OCI-LY3 (cell line): ENCODE data around the gene SSX2IP.
"Not testable (repeated sequence)": the region's sequence is repeated elsewhere in the genome, so short reads cannot be mapped to it uniquely, and the experiment has no call there.

ENCODE experiments used
- H2AFZ ChIP-seq: fragments of 200-600, 300-600 bp; shearing (Covaris generic); 2 replicates; pipeline ENCODE4 v1.6.0; 2014; ENCODE audit warnings: antibody characterized with exemption, low read depth, low read length
- H3K27ac ChIP-seq: fragments of 200-600, 300-600 bp; sonication (generic); 2 replicates; pipeline ENCODE4 v1.5.1; 2014; ENCODE audit warnings: mild to moderate bottlenecking, low read length, moderate library complexity, mixed read lengths
- H3K27me3 ChIP-seq: fragments of 200-600, 300-600 bp; sonication (generic); 2 replicates; pipeline ENCODE4 v1.6.1; 2014; ENCODE audit warnings: low read depth, low read length, mixed read lengths
- H3K36me3 ChIP-seq: fragments of 200-600, 300-600 bp; sonication (generic); replicated peaks from 2 replicates; pipeline ENCODE3; 2014; ENCODE audit warnings: low read depth, low read length, mixed read lengths
- H3K4me1 ChIP-seq: fragments of 300-600, 200-600 bp; sonication (generic); 2 replicates; pipeline ENCODE4 v1.6.1; 2014; ENCODE audit warnings: low read length, mixed read lengths
- H3K4me2 ChIP-seq: fragments of 200-600, 300-600 bp; sonication (generic); 2 replicates; pipeline ENCODE4 v1.6.1; 2014; ENCODE audit warnings: low read length, mixed read lengths
- H3K4me3 ChIP-seq: fragments of 300-600, 200-600 bp; sonication (generic); 2 replicates; pipeline ENCODE4 v1.5.1; 2014; ENCODE audit warnings: antibody characterized with exemption, mild to moderate bottlenecking, low read length, moderate library complexity
- H3K79me2 ChIP-seq: fragments of 300-600, 200-600 bp; shearing (Covaris generic); 2 replicates; pipeline ENCODE4 v1.6.1; 2014; ENCODE audit warnings: mild to moderate bottlenecking, low read length, mixed read lengths
- H3K9ac ChIP-seq: fragments of 300-600, 200-600 bp; shearing (Covaris generic); 2 replicates; pipeline ENCODE4 v1.6.0; 2014; ENCODE audit warnings: mild to moderate bottlenecking, low read length, moderate library complexity
- H3K9me3 ChIP-seq: fragments of 200-600, 300-600 bp; shearing (Covaris generic); 2 replicates; pipeline ENCODE4 v1.6.1; 2014; ENCODE audit warnings: low read length, mixed read lengths; ENCODE audit not compliant: insufficient read depth
- H4K20me1 ChIP-seq: fragments of 200-600, 300-600 bp; sonication (generic); 2 replicates; pipeline ENCODE4 v1.6.1; 2016; ENCODE audit warnings: low read length, mixed read lengths; ENCODE audit not compliant: insufficient read depth
- EZH2phosphoT487 ChIP-seq: fragments of 200-600 bp; shearing (Covaris generic); IDR thresholded peaks from 2 replicates; pipeline ENCODE4 v1.6.1; 2018; ENCODE audit warnings: antibody characterized with exemption, mixed run types, low read depth
- TF ChIP-seq, protein P1 (sequence below): fragments of 200-600, 300-600 bp; sonication (generic); IDR thresholded peaks from 2 replicates; pipeline ENCODE4 v1.5.1; 2014; ENCODE audit warnings: antibody characterized with exemption, low read length, low read depth

Gene SSX2IP

DNA sequence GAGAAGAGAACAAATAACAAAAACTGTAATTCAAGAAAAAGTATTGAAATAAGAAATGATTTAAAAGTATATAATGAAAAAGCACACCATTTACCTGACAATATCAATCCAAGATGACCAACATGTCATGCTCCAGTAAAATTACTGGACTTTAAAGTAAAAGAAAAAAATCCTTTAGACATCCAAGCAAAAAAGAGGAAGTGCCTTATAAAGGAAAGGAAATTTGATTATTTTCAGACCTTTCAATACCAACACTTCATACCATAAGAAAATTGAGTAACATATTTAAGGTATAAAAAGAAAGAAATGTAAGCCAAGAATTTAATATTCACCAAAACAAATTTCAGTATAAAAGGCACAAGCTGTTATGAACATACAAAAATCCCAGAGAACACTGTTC lies 46.2 kb upstream of the SSX2IP start:
- Histone ChIP-seq H2AFZ (no peak overlapping the region), H3K9me3 (no peaks in the 10 kb centered on the region), H3K27me3 (no peaks in the 10 kb centered on the region), H3K79me2 (no peaks in the 10 kb centered on the region), H3K4me2 (no peak overlapping the region), H3K4me1 (no peaks in the 10 kb centered on the region), H4K20me1 (no peaks in the 10 kb centered on the region), H3K4me3 (no peak overlapping the region), H3K9ac (no peak overlapping the region), H3K36me3 (no peaks in the 10 kb centered on the region), H3K27ac (no peak overlapping the region)
- TF ChIP-seq, protein P1, sequence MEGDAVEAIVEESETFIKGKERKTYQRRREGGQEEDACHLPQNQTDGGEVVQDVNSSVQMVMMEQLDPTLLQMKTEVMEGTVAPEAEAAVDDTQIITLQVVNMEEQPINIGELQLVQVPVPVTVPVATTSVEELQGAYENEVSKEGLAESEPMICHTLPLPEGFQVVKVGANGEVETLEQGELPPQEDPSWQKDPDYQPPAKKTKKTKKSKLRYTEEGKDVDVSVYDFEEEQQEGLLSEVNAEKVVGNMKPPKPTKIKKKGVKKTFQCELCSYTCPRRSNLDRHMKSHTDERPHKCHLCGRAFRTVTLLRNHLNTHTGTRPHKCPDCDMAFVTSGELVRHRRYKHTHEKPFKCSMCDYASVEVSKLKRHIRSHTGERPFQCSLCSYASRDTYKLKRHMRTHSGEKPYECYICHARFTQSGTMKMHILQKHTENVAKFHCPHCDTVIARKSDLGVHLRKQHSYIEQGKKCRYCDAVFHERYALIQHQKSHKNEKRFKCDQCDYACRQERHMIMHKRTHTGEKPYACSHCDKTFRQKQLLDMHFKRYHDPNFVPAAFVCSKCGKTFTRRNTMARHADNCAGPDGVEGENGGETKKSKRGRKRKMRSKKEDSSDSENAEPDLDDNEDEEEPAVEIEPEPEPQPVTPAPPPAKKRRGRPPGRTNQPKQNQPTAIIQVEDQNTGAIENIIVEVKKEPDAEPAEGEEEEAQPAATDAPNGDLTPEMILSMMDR: no peak
- TF ChIP-seq EZH2phosphoT487: no peak

DNA sequence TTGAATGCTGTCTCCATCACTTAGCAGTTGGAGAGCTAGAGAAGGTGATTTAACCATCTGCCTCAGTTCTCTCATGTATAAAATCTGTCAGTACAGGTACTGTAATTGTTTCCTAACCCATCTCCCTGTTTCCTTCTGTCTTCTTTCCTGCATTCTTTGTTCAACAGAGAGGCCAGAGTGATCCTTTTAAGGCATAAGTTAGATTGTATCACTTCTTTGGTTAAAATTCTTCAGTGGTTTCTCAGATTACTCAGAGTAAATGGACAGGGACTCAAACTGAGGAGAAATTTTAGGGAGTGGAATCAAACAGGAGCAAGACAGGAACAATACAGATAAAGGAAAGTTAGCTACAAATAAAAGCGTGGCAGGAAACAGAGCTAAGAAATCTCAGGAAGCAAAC lies 45.2 kb upstream of the SSX2IP start:
- Histone ChIP-seq H3K4me1 (no peaks in the 10 kb centered on the region), H3K79me2 (no peaks in the 10 kb centered on the region), H2AFZ (no peak overlapping the region), H3K36me3 (no peaks in the 10 kb centered on the region), H3K9me3 (no peaks in the 10 kb centered on the region), H3K27me3 (no peaks in the 10 kb centered on the region), H4K20me1 (no peaks in the 10 kb centered on the region), H3K27ac (no peak overlapping the region), H3K4me3 (no peak overlapping the region), H3K9ac (no peak overlapping the region), H3K4me2 (no peak overlapping the region)
- TF ChIP-seq EZH2phosphoT487: no peak
- TF ChIP-seq, protein P1: no peak

DNA sequence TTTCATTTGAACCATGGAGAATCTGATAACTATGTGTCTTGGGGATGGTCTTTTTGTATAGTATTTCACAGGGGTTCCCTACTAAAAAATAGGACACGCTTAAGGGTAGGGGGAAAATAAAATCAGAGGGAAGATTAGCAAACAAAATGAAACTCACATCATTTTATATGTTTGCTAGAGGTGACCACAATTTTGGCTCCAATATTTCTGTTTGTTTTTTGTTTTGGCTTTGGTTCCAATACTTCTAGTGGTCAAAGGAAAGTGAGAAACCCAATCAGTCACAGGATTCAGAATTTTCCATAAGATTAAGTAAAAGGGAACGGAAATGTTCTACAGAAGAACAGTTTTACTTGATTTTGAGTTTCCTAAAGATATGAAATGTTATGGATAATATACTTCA lies 42.3 kb upstream of the SSX2IP start:
- Histone ChIP-seq H3K4me3 (no peak overlapping the region), H4K20me1 (no peaks in the 10 kb centered on the region), H2AFZ (no peak overlapping the region), H3K9me3 (no peaks in the 10 kb centered on the region), H3K4me1 (no peaks in the 10 kb centered on the region), H3K9ac (no peak overlapping the region), H3K4me2 (no peak overlapping the region), H3K79me2 (no peaks in the 10 kb centered on the region), H3K27ac (no peak overlapping the region), H3K27me3 (no peaks in the 10 kb centered on the region), H3K36me3 (no peaks in the 10 kb centered on the region)
- TF ChIP-seq, protein P1: no peak

DNA sequence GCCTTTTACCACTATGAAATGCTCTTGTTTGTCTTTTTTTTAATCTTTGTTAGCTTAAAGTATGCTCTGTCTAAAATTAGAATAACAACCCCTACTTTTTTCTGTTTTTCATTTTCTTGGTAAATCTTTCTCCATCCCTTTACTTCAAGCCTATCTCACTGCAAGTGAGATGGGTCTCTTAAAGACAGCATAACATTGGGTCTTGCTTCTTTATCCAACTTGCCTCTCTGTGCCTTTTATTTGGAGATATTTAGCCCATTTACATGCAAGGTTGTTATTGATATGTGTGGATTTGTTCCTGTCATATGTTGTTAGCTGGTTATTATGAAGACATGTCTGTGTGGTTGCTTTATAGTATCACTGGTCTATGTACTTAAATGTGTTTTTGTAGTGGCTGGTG lies 41.3 kb upstream of the SSX2IP start:
- Histone ChIP-seq H3K4me2 (no peak overlapping the region), H3K9ac (no peak overlapping the region), H3K4me3 (no peak overlapping the region), H2AFZ (no peak overlapping the region), H3K36me3 (no peaks in the 10 kb centered on the region), H3K79me2 (no peaks in the 10 kb centered on the region), H3K9me3 (no peaks in the 10 kb centered on the region), H3K27me3 (no peaks in the 10 kb centered on the region), H3K27ac (no peak overlapping the region), H3K4me1 (no peaks in the 10 kb centered on the region), H4K20me1 (no peaks in the 10 kb centered on the region)
- TF ChIP-seq EZH2phosphoT487: no peak
- TF ChIP-seq, protein P1: no peak

DNA sequence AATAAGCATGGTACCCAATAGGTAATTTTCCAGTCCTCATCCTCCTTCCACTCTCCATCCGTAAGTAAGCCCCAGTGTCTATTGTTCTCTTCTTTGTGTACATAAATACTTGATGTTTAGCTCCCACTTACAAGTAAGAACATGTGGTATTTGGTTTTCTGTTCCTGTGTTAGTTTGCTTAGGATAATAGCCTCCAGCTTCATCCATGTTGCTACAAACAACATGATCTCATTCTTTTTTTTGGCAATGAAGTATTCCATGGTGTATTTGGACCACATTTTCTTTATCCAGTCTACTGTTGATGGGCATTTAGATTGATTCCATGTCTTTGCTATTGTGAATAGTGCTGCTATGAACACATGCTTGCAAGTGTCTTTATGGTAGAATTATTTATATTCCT lies 37.5 kb upstream of the SSX2IP start:
- H3K4me3 ChIP-seq, H3K4me1 ChIP-seq, H4K20me1 ChIP-seq, H3K36me3 ChIP-seq, H3K27me3 ChIP-seq, H2AFZ ChIP-seq, H3K9me3 ChIP-seq, H3K27ac ChIP-seq, H3K79me2 ChIP-seq, H3K9ac ChIP-seq, H3K4me2 ChIP-seq: not testable (repeated sequence)
